ENCODE results near the gene XK.

DNA sequence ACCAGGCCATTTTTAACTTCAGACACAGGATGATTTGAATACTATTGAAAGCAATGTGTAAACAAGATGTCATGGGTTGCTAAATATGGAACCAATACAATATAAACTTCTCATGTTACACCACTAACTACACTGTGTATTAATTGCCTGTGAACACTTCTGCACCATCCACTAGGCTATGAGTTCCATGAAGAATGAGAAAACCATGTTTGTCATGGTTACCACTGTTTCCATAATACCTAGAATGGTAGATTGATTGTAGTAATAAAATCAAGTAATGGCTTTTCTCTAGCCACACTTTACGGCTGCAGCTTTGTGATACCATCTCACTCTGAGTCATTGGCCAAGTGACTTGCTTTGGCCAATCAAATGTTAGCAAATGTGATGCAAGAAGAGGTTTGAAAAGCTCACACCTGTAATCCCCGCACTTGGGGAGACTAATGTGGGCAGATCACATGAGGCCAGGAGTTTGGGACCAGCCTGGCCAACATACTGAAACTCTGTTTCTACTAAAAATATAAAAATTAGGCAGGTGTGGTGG lies 74.4 kb downstream of the XK start:
- TF ChIP-seq POLR2A (IDR thresholded peaks at IDR 0.05): no peak
- TF ChIP-seq, protein P1, sequence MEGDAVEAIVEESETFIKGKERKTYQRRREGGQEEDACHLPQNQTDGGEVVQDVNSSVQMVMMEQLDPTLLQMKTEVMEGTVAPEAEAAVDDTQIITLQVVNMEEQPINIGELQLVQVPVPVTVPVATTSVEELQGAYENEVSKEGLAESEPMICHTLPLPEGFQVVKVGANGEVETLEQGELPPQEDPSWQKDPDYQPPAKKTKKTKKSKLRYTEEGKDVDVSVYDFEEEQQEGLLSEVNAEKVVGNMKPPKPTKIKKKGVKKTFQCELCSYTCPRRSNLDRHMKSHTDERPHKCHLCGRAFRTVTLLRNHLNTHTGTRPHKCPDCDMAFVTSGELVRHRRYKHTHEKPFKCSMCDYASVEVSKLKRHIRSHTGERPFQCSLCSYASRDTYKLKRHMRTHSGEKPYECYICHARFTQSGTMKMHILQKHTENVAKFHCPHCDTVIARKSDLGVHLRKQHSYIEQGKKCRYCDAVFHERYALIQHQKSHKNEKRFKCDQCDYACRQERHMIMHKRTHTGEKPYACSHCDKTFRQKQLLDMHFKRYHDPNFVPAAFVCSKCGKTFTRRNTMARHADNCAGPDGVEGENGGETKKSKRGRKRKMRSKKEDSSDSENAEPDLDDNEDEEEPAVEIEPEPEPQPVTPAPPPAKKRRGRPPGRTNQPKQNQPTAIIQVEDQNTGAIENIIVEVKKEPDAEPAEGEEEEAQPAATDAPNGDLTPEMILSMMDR (IDR thresholded peaks at IDR 0.05): no peak

Measured in right lobe of liver (tissue), 4 donors.